ENCODE data around the gene FOXL2NB.

FOXL2NB gene

GRCh38 chr3:138946663-138947494 is at the start of gene FOXL2NB, which contains the start of gene FOXL2:
FOXL2NB (plus strand) TSS chr3:138947217; CDS start chr3:138947365, 148 bp downstream.
FOXL2 (minus strand) TSS chr3:138947137; CDS start chr3:138946722, 415 bp downstream.
- peak; percentile 63 for DNase-seq

- no peak for DNase-seq
Observed at GRCh38 chr3:138898301-138898700, 48.7 kb upstream of the FOXL2NB start.

GRCh38 chr3:138898708-138899107 is 48.3 kb upstream of the FOXL2NB start:
- DNase-seq: peak; percentile 37

GRCh38 chr3:138899351-138899991 is 47.5 kb upstream of the FOXL2NB start:
- DNase-seq: no peak

GRCh38 chr3:138901567-138901966 is 45.5 kb upstream of the FOXL2NB start:
- no peak for DNase-seq

- peak; percentile 58 for DNase-seq
Observed at GRCh38 chr3:138902171-138902570, 44.8 kb upstream of the FOXL2NB start.

- peak; percentile 41 for DNase-seq
Observed at GRCh38 chr3:138907539-138907938, 39.5 kb upstream of the FOXL2NB start.

GRCh38 chr3:138908846-138909245 is 38.2 kb upstream of the FOXL2NB start:
- peak; percentile 80 for DNase-seq

GRCh38 chr3:138909904-138910303 is 37.1 kb upstream of the FOXL2NB start:
- DNase-seq: no peak

GRCh38 chr3:138911621-138912020 is 35.4 kb upstream of the FOXL2NB start:
- no peak for DNase-seq

GRCh38 chr3:138912237-138912636 is 34.8 kb upstream of the FOXL2NB start:
- DNase-seq: peak; percentile 82

- peak; percentile 42 for DNase-seq
Observed at GRCh38 chr3:138913766-138914165, 33.3 kb upstream of the FOXL2NB start.

GRCh38 chr3:138914870-138915502 is 32.0 kb upstream of the FOXL2NB start:
- no peak for DNase-seq

GRCh38 chr3:138915503-138916498 is 31.2 kb upstream of the FOXL2NB start:
- peak; percentile 97 for DNase-seq

GRCh38 chr3:138916824-138917223 is 30.2 kb upstream of the FOXL2NB start:
- no peak for DNase-seq

GRCh38 chr3:138919325-138919724 is 27.7 kb upstream of the FOXL2NB start:
- DNase-seq: peak; percentile 60

- DNase-seq: no peak
Observed at GRCh38 chr3:138921316-138922292, 25.4 kb upstream of the FOXL2NB start.

GRCh38 chr3:138922400-138922799 is 24.6 kb upstream of the FOXL2NB start:
- DNase-seq: peak; percentile 47

- DNase-seq: peak; percentile 95
Observed at GRCh38 chr3:138923531-138923994, 23.5 kb upstream of the FOXL2NB start.

GRCh38 chr3:138928727-138929372 is 18.2 kb upstream of the FOXL2NB start:
- DNase-seq: no peak

Data from hematopoietic multipotent progenitor cell treated with erythropoietin and hydrocortisone succinate and interleukin-3 and kit ligand, for 4 days (in vitro differentiated cells).